HEK293T (cell line): ENCODE measurements around the gene PPY.
A peak's percentile ranks its signal among the peaks of the same experiment; 100 is the strongest.

Experiments used
- CTCF ChIA-PET: fragments of 350-600 bp; formaldehyde crosslinking; extraction: SDS; loops from one replicate; lab custom pipeline; 2021; ENCODE audit warnings: antibody characterized with exemption, inconsistent platforms; lab: Yijun Ruan, JAX
- POLR2A ChIA-PET: fragments of 350-600 bp; formaldehyde crosslinking; extraction: SDS; loops from one replicate; lab custom pipeline; 2020; ENCODE audit warnings: antibody characterized with exemption, inconsistent platforms; lab: Yijun Ruan, JAX
- DNase-seq: peaks from one replicate; pipeline ENCODE4 v3.0.0; 2012; ENCODE audit warnings: mixed read lengths; ENCODE audit errors: extremely low spot score
- ARNT ChIP-seq: fragments of 450-650 bp; IDR thresholded peaks from 2 replicates; pipeline ENCODE4 v1.6.1; 2017; ENCODE audit warnings: mild to moderate bottlenecking
- BHLHE40 ChIP-seq: fragments of 450-650 bp; IDR thresholded peaks from 2 replicates; pipeline ENCODE4 v1.6.1; 2016; ENCODE audit warnings: mild to moderate bottlenecking, moderate library complexity, borderline replicate concordance
- CTBP1 ChIP-seq: fragments of 450-650 bp; IDR thresholded peaks from 2 replicates; pipeline ENCODE4 v1.6.1; 2016; ENCODE audit warnings: borderline replicate concordance
- ELF4 ChIP-seq: fragments of 450-650 bp; IDR thresholded peaks from 2 replicates; pipeline ENCODE4 v1.6.1; 2017; ENCODE audit warnings: antibody characterized with exemption
- FOXA1 ChIP-seq: fragments of 450-650 bp; IDR thresholded peaks from 2 replicates; pipeline ENCODE4 v1.6.1; 2016; ENCODE audit warnings: mild to moderate bottlenecking
- FOXK2 ChIP-seq: fragments of 450-650 bp; IDR thresholded peaks from 2 replicates; pipeline ENCODE4 v1.6.1; 2016; ENCODE audit warnings: mild to moderate bottlenecking
- FOXM1 ChIP-seq: fragments of 450-650 bp; IDR thresholded peaks from 2 replicates; pipeline ENCODE4 v1.6.1; 2017; ENCODE audit warnings: mild to moderate bottlenecking, borderline replicate concordance
- HDGF ChIP-seq: fragments of 450-650 bp; IDR thresholded peaks from 2 replicates; pipeline ENCODE4 v1.6.1; 2017; ENCODE audit warnings: antibody characterized with exemption, borderline replicate concordance
- L3MBTL2 ChIP-seq: fragments of 450-650 bp; conservative IDR thresholded peaks from 2 replicates; pipeline ENCODE4 v1.6.1; 2016; ENCODE audit warnings: mild to moderate bottlenecking
- LEF1 ChIP-seq: fragments of 450-650 bp; IDR thresholded peaks from 2 replicates; pipeline ENCODE4 v1.6.1; 2017; ENCODE audit warnings: mild to moderate bottlenecking, borderline replicate concordance
- NFRKB ChIP-seq: fragments of 450-650 bp; IDR thresholded peaks from 2 replicates; pipeline ENCODE4 v1.6.1; 2016; ENCODE audit warnings: mild to moderate bottlenecking, moderate library complexity
- SP1 ChIP-seq: fragments of 450-650 bp; IDR thresholded peaks from 2 replicates; pipeline ENCODE4 v1.6.1; 2017
- SUZ12 ChIP-seq: fragments of 450-650 bp; IDR thresholded peaks from 2 replicates; pipeline ENCODE4 v1.6.1; 2016; ENCODE audit warnings: mild to moderate bottlenecking
- TARDBP ChIP-seq: fragments of 450-650 bp; IDR thresholded peaks from 2 replicates; pipeline ENCODE4 v1.6.1; 2016
- ZNF384 ChIP-seq: fragments of 450-650 bp; IDR thresholded peaks from 2 replicates; pipeline ENCODE4 v1.6.1; 2016
- TF ChIP-seq, protein P1 (sequence below): fragments of 450-650 bp; IDR thresholded peaks from 2 replicates; pipeline ENCODE4 v1.6.1; 2016

PPY gene

GRCh38 chr17:43983515-43984411 lies 41.5 kb upstream of the PPY start:
- POLR2A ChIA-PET, result interaction anchor here (0.6 to 1.8 kb wide), 16 partner anchors 9 to 82 kb away, joined by 3 to 16 read pairs (median 4); partner anchors contain the start of genes LSM12, PPY and PYY

GRCh38 chr17:43983196-43983514 lies 40.9 kb upstream of the PPY start:
- POLR2A ChIA-PET, result interaction anchor here (0.6 to 1.8 kb wide), 13 partner anchors 8 to 83 kb away, joined by 3 to 16 read pairs (median 3); partner anchors contain the start of genes LSM12 and PPY
- DNase-seq, result no peak
- CTCF ChIA-PET, result interaction anchor here (1.0 to 3.4 kb wide), 8 partner anchors 9 to 45 kb away, joined by 3 to 20 read pairs (median 4); no protein-coding TSS in a partner anchor
- TF ChIP-seq CTBP1 (no peak), HDGF (no peak), SP1 (no peak), L3MBTL2 (no peak), SUZ12 (no peak), ARNT (no peak), FOXA1 (no peak), ZNF384 (no peak), BHLHE40 (no peak)

More at GRCh38 chr17:43983515-43984411, 41.5 kb upstream of the PPY start:
- CTCF ChIA-PET, result interaction anchor here (1.0 to 3.4 kb wide), 8 partner anchors 9 to 40 kb away, joined by 3 to 20 read pairs (median 4); no protein-coding TSS in a partner anchor
- TF ChIP-seq SP1, result no peak
- TF ChIP-seq L3MBTL2, result peak; percentile 86
- no peak for TF ChIP-seq LEF1
- no peak for TF ChIP-seq SUZ12
- DNase-seq, result peak; percentile 47

DNA sequence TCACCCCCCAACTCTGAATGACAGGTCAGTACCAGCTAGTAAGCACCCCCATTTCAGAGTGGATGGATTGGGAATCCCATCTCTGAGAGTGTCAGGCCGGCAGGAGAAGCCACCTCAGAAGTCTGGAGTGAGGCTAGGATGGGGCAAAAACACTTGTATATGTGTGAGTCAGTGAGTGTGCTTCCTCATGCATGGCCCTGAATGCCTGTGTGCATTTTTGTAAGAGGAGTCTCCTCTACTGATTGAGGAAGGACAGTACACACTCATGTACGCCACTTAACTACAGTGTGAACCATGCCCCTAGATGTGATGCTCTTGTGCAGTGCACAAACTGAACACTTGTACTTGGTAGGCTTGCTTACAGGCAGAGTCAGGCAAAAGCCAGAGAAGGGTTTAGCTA lies 39.9 kb upstream of the PPY start:
- DNase-seq, result no peak
- ChIA-PET POLR2A (interaction anchor here (1.1 to 1.8 kb wide), 2 partner anchors 11 to 44 kb away, joined by 3 to 16 read pairs; no protein-coding TSS in a partner anchor), CTCF (interaction anchor here (1.2 to 3.4 kb wide), 4 partner anchors 8 to 44 kb away, joined by 3 to 20 read pairs (median 4); no protein-coding TSS in a partner anchor)
- TF ChIP-seq LEF1, result no peak
- TF ChIP-seq FOXA1, result no peak
- TF ChIP-seq HDGF, result no peak
- TF ChIP-seq BHLHE40, result no peak
- TF ChIP-seq ELF4, result no peak
- TF ChIP-seq FOXK2, result no peak
- TF ChIP-seq ARNT, result no peak
- TF ChIP-seq SUZ12, result no peak
- no peak for TF ChIP-seq CTBP1
- TF ChIP-seq L3MBTL2, result no peak
- no peak for TF ChIP-seq TARDBP
- TF ChIP-seq ZNF384, result no peak
- TF ChIP-seq FOXM1, result no peak
- no peak for TF ChIP-seq SP1
- TF ChIP-seq, protein P1, sequence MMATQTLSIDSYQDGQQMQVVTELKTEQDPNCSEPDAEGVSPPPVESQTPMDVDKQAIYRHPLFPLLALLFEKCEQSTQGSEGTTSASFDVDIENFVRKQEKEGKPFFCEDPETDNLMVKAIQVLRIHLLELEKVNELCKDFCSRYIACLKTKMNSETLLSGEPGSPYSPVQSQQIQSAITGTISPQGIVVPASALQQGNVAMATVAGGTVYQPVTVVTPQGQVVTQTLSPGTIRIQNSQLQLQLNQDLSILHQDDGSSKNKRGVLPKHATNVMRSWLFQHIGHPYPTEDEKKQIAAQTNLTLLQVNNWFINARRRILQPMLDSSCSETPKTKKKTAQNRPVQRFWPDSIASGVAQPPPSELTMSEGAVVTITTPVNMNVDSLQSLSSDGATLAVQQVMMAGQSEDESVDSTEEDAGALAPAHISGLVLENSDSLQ, result no peak
- no peak for TF ChIP-seq NFRKB

- no peak for DNase-seq
- TF ChIP-seq BHLHE40 (no peak), ARNT (no peak), NFRKB (no peak), LEF1 (no peak), SUZ12 (no peak), FOXM1 (no peak), SP1 (no peak), ZNF384 (no peak), HDGF (no peak), L3MBTL2 (no peak), CTBP1 (no peak), FOXK2 (no peak), FOXA1 (no peak), TARDBP (no peak)
- TF ChIP-seq, protein P1, result no peak
- ChIA-PET CTCF (interaction anchor here (0.7 to 1.1 kb wide), 2 partner anchors 36 to 434 kb away, joined by 3 to 6 read pairs; no protein-coding TSS in a partner anchor), POLR2A (no interaction called here)
These were observed 37.4 kb upstream of the PPY start for GRCh38 chr17:43979671-43980070.

GRCh38 chr17:43979011-43979410 lies 36.7 kb upstream of the PPY start:
- DNase-seq, result no peak
- ChIA-PET CTCF (interaction anchor here (1.1 kb wide), 1 partner anchor 35 kb away, joined by 6 read pairs; no protein-coding TSS in a partner anchor), POLR2A (no interaction called here)
- TF ChIP-seq ARNT (no peak), SP1 (no peak)

DNA sequence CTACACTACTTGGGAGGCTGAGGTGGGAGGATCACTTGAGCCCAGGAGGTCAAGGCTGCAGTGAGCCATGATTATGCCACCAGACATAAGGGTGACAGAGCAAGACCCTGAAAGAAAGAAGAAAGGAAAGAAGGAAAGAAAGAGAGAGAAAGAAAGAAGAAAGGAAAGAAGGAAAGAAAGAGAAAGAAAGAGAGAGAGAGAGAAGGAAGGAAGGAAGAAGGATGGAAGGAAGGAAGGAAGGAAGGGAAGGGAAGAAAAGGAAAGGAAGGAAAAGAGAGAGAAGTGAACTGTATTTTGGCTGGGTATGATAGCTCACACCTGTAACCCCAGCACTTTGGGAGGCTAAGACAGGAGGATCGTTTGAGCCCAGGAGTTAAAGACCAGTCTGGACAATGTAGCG lies 35.8 kb upstream of the PPY start:
- no peak for DNase-seq
- TF ChIP-seq ELF4, result no peak
- no peak for TF ChIP-seq NFRKB
- no peak for TF ChIP-seq ARNT
- TF ChIP-seq FOXK2, result no peak
- no peak for TF ChIP-seq FOXA1
- TF ChIP-seq LEF1, result no peak
- ChIA-PET POLR2A (no interaction called here), CTCF (no interaction called here)
